ENCODE measurements around the gene SLC35F4. TPM values are rescaled to one million over a fixed set of nuclear protein-coding genes. Genes with fewer than 3 reads are reported as not detected.

Gene SLC35F4
- total and polyA plus RNA-seq, 2 of the 4 experiments (the other 2 are of a cell fraction): not detected

- ATAC-seq (ENCODE audit: low read depth): no peak
- dilution Hi-C loops (cut with HindIII; ENCODE audit: low sequenced_read_pairs, unreplicated experiment): no loop called here
- no peaks in the 10 kb centered on the region for H3K27me3 ChIP-seq (ENCODE audit: control insufficient read depth, insufficient read depth, low read length)
Measured at GRCh38 chr14:57736391-57736790, 129.5 kb downstream of the SLC35F4 start.

More at GRCh38 chr14:57736391-57736790, 129.5 kb downstream of the SLC35F4 start:
- H3K14ac ChIP-seq (replicated peaks; ENCODE audit: low read depth, low read length): no peak overlapping the region
- no peak overlapping the region for H2AFZ ChIP-seq (replicated peaks; ENCODE audit: low read length, poor library complexity)
- no TSS peak for BruUV-seq (replicated peaks)
- no peak for TF ChIP-seq BHLHE40 (IDR thresholded peaks at IDR 0.05; ENCODE audit: low read depth, low read length)
- TF ChIP-seq POLR2A (IDR thresholded peaks at IDR 0.05; ENCODE audit: low read depth, low read length): no peak
- TF ChIP-seq CEBPB (IDR thresholded peaks at IDR 0.05; ENCODE audit: low read depth, low read length): no peak
- no peak for TF ChIP-seq USF2 (IDR thresholded peaks at IDR 0.05; ENCODE audit: low read depth, low read length)
- TF ChIP-seq RCOR1 (IDR thresholded peaks at IDR 0.05; ENCODE audit: insufficient replicate concordance, low read length): no peak
- no peak for TF ChIP-seq RFX5 (IDR thresholded peaks at IDR 0.05; ENCODE audit: low read depth, low read length)
- no peak for TF ChIP-seq SMC3 (IDR thresholded peaks at IDR 0.05; ENCODE audit: low read depth, low read length)
- no peak for TF ChIP-seq FOS (IDR thresholded peaks at IDR 0.05; ENCODE audit: low read depth, low read length)
- TF ChIP-seq CHD1 (IDR thresholded peaks at IDR 0.05; ENCODE audit: low read depth, low read length): no peak
- TF ChIP-seq ELK1 (IDR thresholded peaks at IDR 0.05; ENCODE audit: borderline replicate concordance, low read depth, low read length): no peak
- TF ChIP-seq MAFK (IDR thresholded peaks at IDR 0.05; ENCODE audit: low read depth, low read length): no peak
- no peak for TF ChIP-seq CTCF (conservative IDR thresholded peaks at IDR 0.05; ENCODE audit: low read depth, low read length)
- no peak for DNase-seq
- no peak overlapping the region for H4K5ac ChIP-seq (ENCODE audit: low read depth, low read length)
- ChIA-PET POLR2A (ENCODE audit: unreplicated experiment) (no interaction called here), CTCF (no interaction called here)
- 28% methylated on average over 2 of the region's 4 CpGs; no CpG with 5 or more reads in 1 of the 2 experiments for WGBS, 2 experiments (ENCODE audit: extremely low coverage in 2 of 2, insufficient read length in 1 of 2)
- H3K4me2 ChIP-seq (ENCODE audit: low read depth, low read length): no peak overlapping the region
- H3K56ac ChIP-seq (ENCODE audit: extremely low read depth, insufficient read depth, low read length): no peak overlapping the region
- H3K23ac ChIP-seq (ENCODE audit: low read depth, low read length): no peak overlapping the region
- no peak overlapping the region for H4K8ac ChIP-seq (ENCODE audit: low read depth in 2 of 2, low read length in 2 of 2)
- intact Hi-C loops (cut with micrococcal nuclease): no loop called here
- H3K4me3 ChIP-seq (ENCODE audit: insufficient read depth, low read depth, low read length): no peak overlapping the region
- no peaks in the 10 kb centered on the region for H3K4me1 ChIP-seq (ENCODE audit: control insufficient read depth, insufficient read depth, low read length)
- H2BK5ac ChIP-seq (ENCODE audit: low read depth, low read length, poor library complexity, severe bottlenecking): no peak overlapping the region
- H3K79me1 ChIP-seq (ENCODE audit: low read depth in 1 of 2, low read length in 2 of 2): no peaks in the 10 kb centered on the region
- H2BK15ac ChIP-seq (ENCODE audit: low read depth, low read length): no peak overlapping the region
- no peak overlapping the region for H3K18ac ChIP-seq (ENCODE audit: low read depth, low read length)
- H2BK20ac ChIP-seq (ENCODE audit: low read depth, low read length): no peak overlapping the region
- H3K36me3 ChIP-seq (ENCODE audit: control insufficient read depth, insufficient read depth, low read length): no peaks in the 10 kb centered on the region
- H3K9me3 ChIP-seq (ENCODE audit: control insufficient read depth, insufficient read depth, low read length): 0 out of 2 replicates have a peak, but pooled peaks cover 2% of the 10 kb centered on the region
- H4K20me1 ChIP-seq (ENCODE audit: insufficient read depth, low read length): no peaks in the 10 kb centered on the region
- no peak overlapping the region for H2BK120ac ChIP-seq (ENCODE audit: low read depth, low read length)
- no peak overlapping the region for H4K91ac ChIP-seq (ENCODE audit: insufficient read depth, low read depth, low read length)
- H3K9me1 ChIP-seq (ENCODE audit: insufficient read depth, low read length): no peaks in the 10 kb centered on the region
- no peak overlapping the region for H3K9ac ChIP-seq (ENCODE audit: low read depth, low read length)
- no peak overlapping the region for H2AK9ac ChIP-seq (replicated peaks; ENCODE audit: low read depth, low read length, poor library complexity)
- in situ Hi-C loops (cut with MboI; ENCODE audit: low sequenced_read_pairs): no loop called here
- H3K4ac ChIP-seq (ENCODE audit: low read depth, low read length): no peak overlapping the region
- no peak overlapping the region for H3K27ac ChIP-seq (ENCODE audit: insufficient read depth, low read length)
- H2AK5ac ChIP-seq (ENCODE audit: low read depth, low read length): no peak overlapping the region
